ENCODE measurements around the gene CWC27. TPM values are rescaled to one million over a fixed set of nuclear protein-coding genes. Genes with fewer than 3 reads are reported as not detected.

Gene CWC27
- total RNA-seq, 2 donors from 2014 or later: 10.9 to 14.0 TPM

DNA sequence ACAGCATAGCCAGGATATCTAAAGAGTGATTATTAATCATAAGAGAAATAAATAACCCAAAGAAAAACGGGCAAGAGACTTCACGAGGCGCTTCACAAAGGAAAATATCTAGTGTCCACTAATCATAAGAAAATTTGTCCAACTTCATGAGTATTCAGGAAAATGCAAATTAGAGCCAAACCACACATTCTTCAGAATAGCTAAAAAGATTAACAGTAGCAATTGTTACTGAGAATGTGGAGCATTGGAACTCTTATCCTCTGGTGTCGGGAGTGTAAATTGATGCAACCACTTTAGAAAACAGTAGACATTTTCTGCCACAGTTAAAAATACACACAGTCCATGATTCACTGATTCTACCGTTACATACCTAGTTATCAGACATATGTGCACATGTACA, 145.7 kb downstream of the CWC27 start:
- DNase-seq: no peak
- Histone ChIP-seq H3K4me1 (no peaks in the 10 kb centered on the region), H3K36me3 (replicated peaks in 1 of 2; ENCODE audit: insufficient read depth in 1 of 2, low read depth in 2 of 2) (no peaks in the 10 kb centered on the region), H3K9me3 (peaks cover 0 to 3% (median 0%) of the 10 kb centered on the region in 3 donors), H3K27ac (no peak overlapping the region), H3K27me3 (no peaks in the 10 kb centered on the region), H3K4me3 (no peak overlapping the region)
- intact Hi-C loops (cut with DNase I): no loop called here
- TF ChIP-seq POLR2A (IDR thresholded peaks at IDR 0.05): no peak
- TF ChIP-seq, protein P1, sequence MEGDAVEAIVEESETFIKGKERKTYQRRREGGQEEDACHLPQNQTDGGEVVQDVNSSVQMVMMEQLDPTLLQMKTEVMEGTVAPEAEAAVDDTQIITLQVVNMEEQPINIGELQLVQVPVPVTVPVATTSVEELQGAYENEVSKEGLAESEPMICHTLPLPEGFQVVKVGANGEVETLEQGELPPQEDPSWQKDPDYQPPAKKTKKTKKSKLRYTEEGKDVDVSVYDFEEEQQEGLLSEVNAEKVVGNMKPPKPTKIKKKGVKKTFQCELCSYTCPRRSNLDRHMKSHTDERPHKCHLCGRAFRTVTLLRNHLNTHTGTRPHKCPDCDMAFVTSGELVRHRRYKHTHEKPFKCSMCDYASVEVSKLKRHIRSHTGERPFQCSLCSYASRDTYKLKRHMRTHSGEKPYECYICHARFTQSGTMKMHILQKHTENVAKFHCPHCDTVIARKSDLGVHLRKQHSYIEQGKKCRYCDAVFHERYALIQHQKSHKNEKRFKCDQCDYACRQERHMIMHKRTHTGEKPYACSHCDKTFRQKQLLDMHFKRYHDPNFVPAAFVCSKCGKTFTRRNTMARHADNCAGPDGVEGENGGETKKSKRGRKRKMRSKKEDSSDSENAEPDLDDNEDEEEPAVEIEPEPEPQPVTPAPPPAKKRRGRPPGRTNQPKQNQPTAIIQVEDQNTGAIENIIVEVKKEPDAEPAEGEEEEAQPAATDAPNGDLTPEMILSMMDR (IDR thresholded peaks at IDR 0.05): no peak
- no peak for ATAC-seq
- 98% methylated on average over 5 of the region's 5 CpGs for WGBS, 2 donors

DNA sequence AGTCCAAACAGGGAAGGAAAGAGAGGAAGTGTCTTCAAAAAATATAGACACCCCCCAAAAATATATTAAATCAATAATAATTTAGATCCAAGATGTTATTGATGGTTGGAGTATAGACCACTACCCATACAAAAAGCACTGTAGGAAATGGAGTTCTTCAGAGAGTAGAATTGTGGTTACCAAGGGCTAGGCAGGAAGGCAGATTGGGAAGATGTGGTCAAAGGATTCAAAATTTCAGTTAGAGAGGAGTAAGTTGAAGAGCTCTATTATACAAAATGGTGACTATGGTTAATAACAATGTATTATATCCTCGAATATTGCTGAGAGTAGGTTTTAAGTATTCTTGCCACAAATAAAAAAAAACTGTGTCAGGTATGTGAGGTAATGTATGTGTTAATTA, 149.4 kb downstream of the CWC27 start:
- Histone ChIP-seq H3K27ac (no peak overlapping the region), H3K36me3 (replicated peaks in 1 of 2; ENCODE audit: insufficient read depth in 1 of 2, low read depth in 2 of 2) (no peaks in the 10 kb centered on the region), H3K4me1 (no peaks in the 10 kb centered on the region), H3K9me3 (no peaks in the 10 kb centered on the region), H3K4me3 (no peak overlapping the region), H3K27me3 (no peaks in the 10 kb centered on the region)
- no peak for TF ChIP-seq POLR2A (IDR thresholded peaks at IDR 0.05)
- TF ChIP-seq, protein P1 (IDR thresholded peaks at IDR 0.05): no peak
- intact Hi-C loops (cut with DNase I): no loop called here
- ATAC-seq (no peak), DNase-seq (no peak)
- 73 to 87% methylated on average over 1 of the region's 1 CpG for WGBS, 2 donors

DNA sequence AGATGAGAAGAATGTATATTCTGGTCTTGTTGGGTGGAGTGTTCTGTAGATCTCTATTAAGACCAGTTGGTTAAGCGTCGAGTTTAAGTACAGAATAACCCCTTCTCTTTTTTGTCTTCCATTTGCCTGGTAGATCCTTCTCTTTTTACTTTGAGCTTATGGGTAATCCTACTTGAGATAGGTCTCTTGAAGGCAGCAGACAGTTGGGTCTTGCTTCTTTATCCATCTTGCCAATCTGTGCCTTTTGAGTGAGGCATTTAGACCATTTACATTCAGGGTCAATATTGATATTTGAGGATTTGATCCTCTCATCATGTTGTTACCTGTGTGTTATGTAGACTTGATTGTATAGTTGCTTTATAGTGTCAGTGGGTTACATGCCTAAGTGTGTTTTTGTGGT, 152.7 kb downstream of the CWC27 start:
- Histone ChIP-seq H3K27ac (no peak overlapping the region), H3K27me3 (no peaks in the 10 kb centered on the region), H3K4me1 (no peaks in the 10 kb centered on the region), H3K9me3 (no peaks in the 10 kb centered on the region), H3K4me3 (no peak overlapping the region), H3K36me3 (replicated peaks in 1 of 2; ENCODE audit: insufficient read depth in 1 of 2, low read depth in 2 of 2) (no peaks in the 10 kb centered on the region)
- ATAC-seq: no peak
- WGBS, 2 donors: 92 to 96% methylated on average over 2 of the region's 2 CpGs
- TF ChIP-seq, protein P1 (IDR thresholded peaks at IDR 0.05): no peak
- TF ChIP-seq POLR2A (IDR thresholded peaks at IDR 0.05): no peak
- intact Hi-C loops (cut with DNase I): no loop called here
- DNase-seq: no peak

DNA sequence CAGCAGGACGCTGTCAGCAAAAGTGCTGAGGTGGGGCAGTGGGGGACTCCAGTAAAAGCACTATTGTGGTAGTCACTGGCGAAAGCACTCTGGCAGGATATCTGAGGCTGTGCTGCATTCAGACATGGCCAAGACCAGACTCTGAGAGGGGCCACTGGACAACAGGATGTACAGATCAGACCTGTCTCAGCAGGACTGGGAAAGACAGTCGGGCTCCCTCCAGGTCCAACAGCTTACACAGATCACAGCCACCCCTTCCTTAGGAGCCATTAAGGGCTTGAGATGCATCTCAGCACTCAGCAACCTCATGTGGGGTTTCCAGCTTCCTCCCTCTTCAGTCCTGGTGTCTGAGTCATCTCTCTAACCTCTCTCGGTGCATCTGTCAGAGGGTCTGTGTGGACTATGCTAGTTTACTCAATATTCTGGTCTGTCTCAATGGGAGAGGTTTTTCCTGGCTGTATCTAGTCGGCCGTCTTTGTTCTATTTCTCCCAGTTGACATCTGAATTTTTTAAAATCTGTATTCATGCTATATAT, 154.5 kb downstream of the CWC27 start:
- Histone ChIP-seq H3K4me3 (no peak overlapping the region), H3K27ac (no peak overlapping the region), H3K9me3 (no peaks in the 10 kb centered on the region), H3K4me1 (no peaks in the 10 kb centered on the region), H3K27me3 (no peaks in the 10 kb centered on the region), H3K36me3 (replicated peaks in 1 of 2; ENCODE audit: insufficient read depth in 1 of 2, low read depth in 2 of 2) (no peaks in the 10 kb centered on the region)
- no peak for TF ChIP-seq POLR2A (IDR thresholded peaks at IDR 0.05)
- TF ChIP-seq, protein P1 (IDR thresholded peaks at IDR 0.05): no peak
- intact Hi-C loops (cut with DNase I): no loop called here
- no peak for ATAC-seq
- 80 to 85% methylated on average over 6 of the region's 6 CpGs for WGBS, 2 donors
- DNase-seq: no peak

DNA sequence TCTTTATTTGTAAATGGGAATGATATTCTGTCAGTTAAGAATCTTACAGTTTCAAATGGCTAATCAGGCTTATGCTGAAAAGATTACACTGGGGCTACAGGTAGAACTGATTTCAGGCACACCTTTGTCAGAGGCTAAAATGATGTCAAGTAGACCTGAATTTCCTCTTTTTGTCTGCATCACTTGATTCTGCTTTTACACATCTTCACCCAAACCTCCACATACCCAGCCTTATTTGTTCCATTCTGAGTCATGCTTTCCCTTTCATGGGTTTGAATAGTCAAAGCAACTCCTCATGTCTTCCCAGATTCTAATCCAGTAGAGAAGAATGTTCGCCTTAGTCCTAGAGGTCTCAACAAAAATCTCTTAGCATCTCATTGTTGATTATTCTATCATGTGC, 156.4 kb downstream of the CWC27 start:
- no peak overlapping the region for H3K4me3 ChIP-seq
- no peaks in the 10 kb centered on the region for H3K27me3 ChIP-seq
- TF ChIP-seq POLR2A (IDR thresholded peaks at IDR 0.05): no peak
- TF ChIP-seq, protein P1 (IDR thresholded peaks at IDR 0.05): no peak
- intact Hi-C loops (cut with DNase I): no loop called here
- H3K9me3 ChIP-seq: no peaks in the 10 kb centered on the region
- no peak for DNase-seq
- WGBS, 2 donors: 86 to 95% methylated on average over 1 of the region's 1 CpG
- H3K4me1 ChIP-seq: no peaks in the 10 kb centered on the region
- no peak overlapping the region for H3K27ac ChIP-seq
- no peaks in the 10 kb centered on the region for H3K36me3 ChIP-seq (replicated peaks in 1 of 2; ENCODE audit: insufficient read depth in 1 of 2, low read depth in 2 of 2)
- ATAC-seq: no peak

All from body of pancreas (tissue), 4 donors.